NOMO-1 treated with dmso at 0.1 percent for 144 hours (cell line): ENCODE data around the gene UACA.
A peak's percentile ranks its signal among the peaks of the same experiment; 100 is the strongest.

Experiments used
- DNase-seq: peaks from one replicate; lab custom pipeline; 2025; ENCODE audit not compliant: unreplicated experiment; lab: John Stamatoyannopoulos, UW

UACA gene

DNA sequence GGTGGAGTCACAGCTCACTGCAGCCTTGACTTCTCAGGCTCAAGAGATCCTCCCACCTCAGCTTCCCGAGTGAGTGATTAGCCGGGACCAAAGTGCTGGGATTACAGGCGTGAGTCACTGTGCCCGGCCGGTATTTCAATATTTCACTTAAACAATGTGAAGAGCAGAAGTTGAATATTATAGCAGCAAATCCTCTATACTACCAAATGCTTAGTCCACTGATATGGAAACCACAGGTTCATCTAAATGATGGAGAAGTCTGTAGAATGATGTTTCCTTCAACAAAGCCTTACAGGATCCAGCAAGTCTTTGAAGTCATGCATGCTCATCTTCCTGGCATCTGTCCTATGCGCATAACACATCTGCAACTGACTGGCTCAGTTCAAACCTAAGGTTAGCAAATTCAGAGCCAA, 20.3 kb upstream of the UACA start:
- no peak for DNase-seq

DNA sequence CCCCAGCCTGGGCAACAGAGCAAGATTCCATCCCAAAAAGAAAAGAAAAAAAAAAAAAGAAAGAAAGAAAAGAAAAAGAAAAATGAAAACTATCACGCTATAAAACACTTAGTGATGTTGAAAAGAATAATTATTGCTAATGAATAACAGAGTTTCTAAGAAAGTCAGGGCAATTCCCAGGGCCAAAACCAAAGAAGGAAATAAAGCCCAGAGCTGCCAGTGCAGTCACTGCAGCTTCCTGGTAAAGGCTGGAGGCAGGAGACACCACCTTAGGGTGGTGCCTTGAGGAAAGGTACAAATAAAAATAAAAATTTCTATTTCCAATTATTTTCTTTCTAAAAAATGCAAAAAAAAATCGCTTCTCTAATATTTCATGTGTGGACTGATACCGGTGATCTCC, 19.7 kb upstream of the UACA start:
- DNase-seq = no peak

DNA sequence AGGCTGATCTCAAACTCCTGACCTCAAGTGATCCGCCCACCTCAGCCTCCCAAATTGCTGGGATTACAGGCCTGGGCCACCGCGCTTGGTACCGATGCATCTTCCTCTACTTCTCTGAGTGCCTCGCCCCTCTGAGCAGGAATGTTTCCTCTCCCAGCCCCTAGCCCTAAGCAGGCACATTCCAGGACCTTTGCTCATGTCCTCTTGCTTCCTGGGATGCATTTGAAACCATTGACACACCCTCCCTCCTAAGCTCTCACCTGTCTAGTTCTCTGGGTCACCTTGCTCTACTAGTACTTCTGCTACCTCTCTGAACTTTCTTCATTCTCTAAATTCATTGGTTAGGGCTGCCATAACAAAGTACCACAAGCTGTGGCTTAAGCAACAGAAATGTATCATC, 17.9 kb upstream of the UACA start:
- DNase-seq = no peak

DNA sequence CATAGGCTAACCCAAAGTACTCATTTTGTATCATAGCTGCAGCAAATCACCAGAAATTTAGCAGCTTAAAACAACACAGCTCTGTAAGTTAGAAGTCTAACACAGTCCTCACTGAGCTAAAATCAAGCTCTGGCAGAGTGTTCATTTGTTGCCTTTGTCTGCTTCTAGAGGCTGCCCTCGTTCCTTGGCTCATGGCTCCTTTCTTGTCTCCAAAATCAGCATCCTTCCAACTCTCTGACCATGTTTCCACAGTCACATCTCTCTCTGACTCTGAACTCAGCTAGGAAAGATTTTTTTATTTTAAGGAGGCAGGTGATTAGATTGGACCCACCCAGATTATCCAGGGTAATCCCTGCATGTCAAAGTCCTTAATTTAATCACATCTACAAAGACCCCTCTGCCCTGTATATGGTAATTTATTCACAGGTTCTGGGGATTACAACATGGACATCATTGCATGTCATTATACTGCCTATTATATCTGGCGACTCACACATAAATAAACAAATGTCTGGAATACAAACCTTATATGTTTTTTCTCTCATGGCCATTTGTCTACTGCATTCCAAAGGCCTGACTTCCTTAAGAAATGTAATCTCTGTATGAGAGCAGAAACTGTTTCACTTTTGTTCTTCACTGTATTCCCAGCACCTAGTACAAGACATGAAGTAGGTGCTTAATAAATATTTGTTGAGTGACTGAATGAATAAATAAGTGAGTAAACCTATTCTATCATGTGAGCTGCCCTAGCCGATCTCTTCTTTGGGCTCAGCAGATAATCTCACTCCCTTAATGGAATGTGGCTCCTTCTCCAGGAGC, 15.1 kb upstream of the UACA start:
- DNase-seq = no peak

DNA sequence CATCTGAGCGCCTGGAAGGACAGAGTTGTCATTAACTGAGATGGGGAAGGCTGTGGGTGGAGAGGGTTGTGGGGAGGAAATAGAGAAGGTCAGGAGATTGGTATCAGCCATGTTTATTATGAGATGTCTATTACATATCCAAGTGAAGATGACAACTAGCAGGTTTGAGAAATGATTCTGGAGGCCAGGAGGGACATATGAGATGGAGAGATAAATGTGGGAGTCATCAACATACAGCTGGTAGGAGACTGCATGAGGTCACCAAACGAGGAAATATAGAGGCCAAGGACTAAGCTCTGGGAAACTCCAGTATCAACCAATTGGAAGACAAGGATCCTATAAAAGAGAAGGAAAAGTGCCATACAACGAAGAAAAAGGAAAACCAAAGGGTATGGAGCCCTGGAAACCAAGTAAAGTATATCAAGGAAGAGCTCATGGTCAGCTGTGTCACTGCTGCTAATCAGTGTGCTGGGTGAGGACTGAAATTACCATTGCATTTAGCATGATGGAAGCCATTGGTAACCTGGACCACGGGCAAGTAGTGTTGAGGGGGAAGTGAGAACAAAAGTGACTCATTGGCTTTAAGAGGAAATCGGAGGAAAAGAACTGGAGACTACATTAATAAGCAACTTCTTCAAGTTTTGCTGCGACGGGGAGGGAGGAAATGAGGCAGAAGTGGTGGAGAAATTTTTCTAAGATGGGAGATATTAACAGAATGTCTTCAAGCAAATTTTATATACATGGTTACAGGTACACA, 14.0 kb upstream of the UACA start:
- peak; percentile 80 for DNase-seq

DNA sequence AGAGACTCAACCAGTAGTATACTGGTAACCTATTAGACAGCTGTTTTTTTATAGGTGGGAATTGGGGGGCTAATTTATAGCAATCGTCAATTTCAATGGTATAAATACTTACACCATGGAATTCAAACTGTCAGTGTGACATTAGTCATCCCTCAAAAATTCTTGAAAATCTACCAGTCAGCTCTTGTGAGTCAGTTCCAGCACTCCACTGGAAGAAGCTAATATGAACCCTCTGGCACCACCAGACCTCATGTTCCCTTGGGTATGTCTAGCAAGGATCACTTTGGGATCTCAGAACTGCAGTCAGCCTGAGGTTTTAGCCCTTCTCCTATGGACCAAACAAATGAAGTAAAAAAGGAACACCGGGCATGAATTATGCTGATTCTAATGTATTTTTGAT, 11.8 kb upstream of the UACA start:
- DNase-seq = no peak

DNA sequence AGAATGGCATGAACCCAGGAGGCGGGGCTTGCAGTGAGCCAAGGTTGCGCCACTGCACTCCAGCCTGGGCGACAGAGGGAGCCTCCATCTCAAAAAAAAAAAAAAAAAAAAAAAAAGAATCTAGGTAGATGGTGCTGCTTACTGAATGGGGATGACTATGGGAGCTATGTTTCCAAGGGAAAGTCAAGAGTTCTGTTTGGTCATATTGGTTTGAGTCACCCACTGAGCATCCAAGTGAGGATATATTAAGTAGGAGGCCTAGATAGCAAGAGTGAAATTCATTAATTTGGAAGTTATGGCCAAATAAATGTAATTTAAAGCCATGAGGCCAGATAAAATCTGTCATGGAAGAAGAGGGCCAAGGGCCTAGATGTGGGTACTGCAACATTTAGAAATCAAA, 9.0 kb upstream of the UACA start:
- no peak for DNase-seq

DNA sequence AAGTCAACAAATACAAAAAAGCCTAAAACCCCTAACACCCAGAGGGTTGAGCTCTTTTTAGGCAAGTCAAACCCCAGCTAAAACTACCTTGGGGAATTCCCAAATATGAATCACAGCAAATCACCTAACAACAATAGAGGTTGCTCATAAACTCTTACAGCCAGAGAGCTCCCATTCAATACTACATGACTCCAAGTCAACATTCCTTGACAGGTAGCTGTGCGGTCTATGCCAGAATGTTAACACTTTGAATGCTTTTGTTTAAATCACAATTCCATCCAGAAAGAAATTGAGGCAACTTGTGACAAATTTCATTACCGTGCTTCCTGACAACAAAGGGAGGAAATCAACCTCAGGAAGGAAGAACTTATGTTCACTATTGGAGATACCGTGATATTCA, 7.5 kb upstream of the UACA start:
- no peak for DNase-seq

DNA sequence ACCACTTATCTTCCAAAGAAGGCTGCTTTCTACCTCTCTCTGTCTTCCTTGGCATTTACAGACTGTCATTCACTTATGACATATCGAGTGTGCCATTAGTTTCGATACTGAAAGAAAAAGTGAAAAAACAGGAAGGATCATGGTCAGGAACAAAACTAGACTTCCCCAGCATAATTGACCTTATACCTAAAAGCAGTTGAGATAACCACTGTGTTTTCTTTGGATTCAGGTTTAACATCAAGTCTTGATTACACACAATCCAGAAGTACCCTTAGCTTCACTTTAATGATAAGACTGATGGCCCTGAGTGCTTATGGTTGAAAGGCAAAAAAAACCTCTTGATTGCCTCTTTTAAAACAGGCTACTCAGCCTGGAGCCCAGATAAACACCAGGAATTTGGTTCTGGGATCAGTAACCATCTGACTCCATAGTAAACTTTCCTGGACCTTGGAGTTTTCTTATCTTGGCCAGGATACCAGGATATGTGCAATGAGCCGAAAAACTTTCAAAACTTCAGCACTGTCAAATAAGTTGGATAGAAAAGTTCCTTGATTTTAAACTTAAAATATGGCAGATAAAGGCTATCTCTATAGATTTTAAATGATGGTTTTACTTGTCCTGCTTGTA, 5.0 kb upstream of the UACA start:
- no peak for DNase-seq

DNA sequence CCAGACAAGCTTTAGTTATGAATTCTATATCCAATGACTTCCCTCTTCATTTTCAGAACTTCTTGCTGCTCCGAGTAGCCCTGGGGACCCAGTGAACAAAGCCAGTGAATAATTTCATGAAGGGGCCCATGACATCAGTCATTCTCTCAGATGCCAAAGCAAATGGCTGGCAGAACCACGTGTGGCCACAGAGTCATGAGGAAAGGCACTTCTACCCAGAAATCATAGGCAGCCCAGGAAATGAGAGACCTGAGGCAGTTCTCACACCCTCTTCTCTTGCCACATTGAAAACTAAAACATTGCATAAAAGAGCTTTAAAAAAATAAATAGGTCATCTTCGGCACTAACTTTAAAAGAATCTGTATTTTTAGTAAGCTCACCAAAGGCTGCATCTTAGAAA, 4.3 kb upstream of the UACA start:
- DNase-seq = no peak

DNA sequence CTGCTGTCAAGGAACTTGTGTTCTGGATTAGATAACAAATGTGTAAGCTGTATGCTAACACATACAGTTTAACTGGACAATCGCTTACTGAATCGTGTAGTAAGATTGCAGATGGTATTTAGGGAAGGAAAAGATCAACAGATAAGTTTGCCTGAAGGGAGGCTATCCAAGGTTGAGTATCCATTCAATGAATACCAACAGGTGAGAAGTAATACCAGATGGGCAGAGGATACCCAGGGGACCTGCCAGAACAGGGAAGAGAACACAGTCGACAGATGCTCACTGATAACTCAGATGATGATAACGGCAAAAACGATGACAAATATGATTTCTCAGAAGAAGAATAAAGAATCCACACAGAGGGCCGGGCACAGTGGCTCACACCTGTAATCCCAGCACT, 3.2 kb upstream of the UACA start:
- no peak for DNase-seq

DNA sequence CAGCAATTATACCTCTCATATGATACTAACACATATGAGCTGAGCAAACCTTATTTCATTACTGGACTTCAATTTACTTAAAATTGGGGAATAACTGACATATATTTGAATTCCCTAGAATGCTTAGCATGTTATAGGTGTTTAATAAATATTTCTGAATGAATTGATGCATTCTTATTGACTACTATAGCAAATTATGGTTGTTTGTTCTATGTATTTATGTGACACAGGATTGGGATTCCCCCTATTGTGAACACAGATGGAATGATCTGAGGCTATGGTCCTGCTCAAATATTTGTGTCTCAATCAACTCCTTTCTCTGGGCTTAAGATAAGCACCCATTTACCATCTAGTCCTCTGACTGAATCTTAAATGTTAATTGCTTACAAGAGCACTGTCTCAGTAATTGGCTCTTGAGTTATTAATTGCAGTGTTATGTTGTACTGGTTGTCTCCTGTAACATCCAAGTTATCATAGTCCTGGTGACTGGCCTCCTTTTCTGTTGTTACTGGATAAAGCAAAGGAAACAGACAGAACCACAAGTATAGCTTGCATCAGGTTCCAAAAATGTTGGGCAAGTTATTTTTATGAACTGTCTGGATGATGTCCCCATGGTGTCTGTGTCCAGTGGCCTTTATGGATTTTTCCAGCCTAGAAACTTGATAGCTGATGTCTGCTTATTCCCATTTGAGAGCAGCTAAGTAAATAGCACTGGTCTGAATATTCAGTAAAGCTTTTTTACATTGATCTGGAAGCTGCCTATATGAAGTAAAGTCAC, 2.3 kb upstream of the UACA start:
- no peak for DNase-seq

DNA sequence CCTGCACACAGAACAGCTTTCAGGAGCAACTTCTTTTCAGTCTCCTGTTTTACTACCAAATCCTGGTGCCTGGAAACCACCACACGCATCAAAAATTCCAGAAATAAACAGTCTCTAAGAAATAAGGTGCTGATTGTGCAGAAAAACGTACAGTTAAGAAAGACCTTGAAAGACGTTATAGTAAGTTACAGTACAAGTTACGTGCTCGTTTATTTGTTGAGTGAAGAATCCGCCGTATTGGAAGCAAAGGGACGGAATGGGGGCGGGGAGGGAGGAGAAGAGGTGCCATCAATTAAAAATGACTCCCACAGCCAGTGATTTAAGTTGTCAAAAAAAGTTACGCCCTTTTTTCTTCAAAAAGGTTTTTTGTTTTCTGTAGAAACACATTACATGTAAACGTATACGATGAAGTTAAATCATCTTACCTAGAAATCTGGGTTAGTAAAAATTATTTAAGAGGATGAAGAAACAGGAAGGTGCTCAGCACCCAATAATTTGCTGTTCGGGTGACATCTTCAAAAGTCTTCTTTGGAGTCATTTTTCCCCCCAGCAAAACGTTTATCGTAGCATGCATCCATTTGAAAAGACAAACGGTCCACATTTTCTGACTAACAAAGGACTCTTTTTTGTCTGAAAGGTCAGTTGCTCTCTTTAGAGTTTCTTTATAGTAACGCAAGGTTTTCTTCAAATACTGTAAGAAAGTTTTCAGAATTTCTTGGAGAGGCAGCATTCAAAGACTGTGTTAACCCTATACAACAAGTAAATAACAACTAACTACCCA, 782 bp upstream of the UACA start:
- DNase-seq = no peak

DNA sequence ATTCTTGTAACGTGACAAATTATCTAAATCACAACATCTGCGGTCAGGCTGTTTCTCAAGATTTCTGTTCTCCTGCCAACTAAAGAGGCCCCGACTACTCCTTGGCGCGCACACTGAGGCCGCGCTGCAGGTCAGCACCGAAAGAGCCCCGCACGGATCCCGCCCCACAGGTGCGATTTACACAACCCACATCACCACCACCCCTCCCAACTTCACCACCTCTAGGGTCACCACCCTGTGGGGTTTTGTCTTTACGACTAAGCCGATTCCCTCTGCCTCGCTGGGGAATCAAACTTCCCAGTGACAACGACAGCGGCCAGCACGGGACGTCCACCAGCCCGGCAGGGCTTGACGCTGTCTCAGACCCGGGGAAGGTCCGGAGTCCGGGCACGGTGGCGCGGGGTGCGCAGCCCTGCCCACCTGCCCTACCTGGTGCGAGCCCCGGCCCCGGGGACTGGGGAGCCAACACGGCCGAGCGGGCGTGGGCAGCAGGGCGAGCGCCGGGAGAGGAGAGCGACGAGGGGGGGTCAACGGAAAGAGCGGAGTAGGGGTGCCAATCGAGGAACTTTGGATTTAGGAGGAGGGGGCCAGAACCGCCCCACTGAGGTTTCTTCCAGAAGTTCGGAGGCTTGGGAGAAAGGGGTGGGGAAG, 764 bp downstream of the UACA start:
- DNase-seq = no peak

DNA sequence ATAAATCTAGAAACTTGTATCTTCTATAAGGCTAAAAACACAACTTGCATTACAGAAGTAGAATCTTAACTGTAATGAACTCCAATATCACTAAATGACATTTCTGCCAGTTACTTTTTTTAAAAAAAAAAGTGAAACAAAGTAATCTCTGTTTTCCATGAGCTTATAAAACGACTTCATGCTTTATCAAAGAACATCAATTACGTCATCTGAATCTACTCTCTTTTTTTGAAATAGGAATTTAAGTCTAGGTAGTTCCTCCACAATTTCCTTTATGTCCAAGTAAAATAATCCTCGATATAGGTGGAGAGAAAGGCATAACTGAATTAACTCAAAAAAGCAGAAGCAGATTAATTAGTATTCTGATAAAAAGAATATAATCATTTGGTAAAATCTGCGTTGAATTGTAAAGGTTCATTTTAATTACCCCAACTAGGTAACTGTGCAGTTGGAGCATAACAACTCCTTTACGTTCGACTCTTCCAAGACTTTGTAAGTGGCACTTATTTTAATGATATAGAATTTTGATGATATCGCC, 1.4 kb downstream of the UACA start:
- no peak for DNase-seq

DNA sequence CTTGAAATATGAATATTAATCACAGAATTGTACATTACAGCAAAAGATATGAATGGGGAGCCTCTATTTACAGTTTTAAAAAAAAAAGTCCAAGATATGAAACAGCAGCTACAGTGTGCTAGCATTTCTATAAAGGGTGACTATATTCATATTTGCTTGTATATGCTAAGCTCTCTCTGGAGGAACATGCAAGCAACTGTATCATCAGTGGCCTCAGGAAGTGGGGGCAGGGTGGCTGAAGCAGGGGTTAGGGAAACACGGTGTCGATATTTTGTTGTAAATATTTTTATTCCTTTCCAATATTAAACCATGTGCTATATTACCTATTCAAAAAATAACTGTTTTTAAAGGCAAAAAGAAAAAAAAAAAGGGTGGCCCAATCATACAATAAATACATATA, 2.3 kb downstream of the UACA start:
- DNase-seq = no peak

DNA sequence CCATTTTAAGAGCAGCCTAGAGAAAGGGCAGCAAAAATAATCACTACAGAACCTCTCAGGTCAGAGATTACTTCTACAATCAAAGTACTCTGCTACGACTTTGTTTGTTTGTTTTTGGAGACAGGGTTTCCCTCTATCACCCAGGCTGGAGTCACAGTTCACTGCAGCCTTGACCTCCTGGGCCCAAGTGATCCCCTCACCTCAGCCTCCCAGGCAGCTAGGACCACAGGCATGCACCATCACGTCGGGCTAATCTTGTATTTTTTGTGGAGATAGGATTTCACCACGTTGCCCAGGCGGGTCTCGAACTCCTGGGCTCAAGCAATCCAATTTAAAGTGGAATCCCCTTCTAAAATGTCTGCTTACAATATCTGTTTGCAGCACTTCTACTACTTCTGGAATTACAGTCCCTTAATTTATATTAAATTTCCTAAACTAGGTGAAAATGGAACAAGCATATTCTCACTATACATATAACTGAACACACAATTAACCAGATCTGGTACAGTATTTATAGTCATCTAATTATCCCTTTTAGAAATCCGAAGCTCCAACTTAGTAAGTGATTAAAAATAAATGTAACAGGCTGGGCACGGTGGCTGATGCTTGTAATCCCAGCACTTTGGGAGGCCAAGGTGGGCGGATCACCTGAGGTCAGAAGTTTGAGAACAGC, 4.4 kb downstream of the UACA start:
- DNase-seq = no peak

DNA sequence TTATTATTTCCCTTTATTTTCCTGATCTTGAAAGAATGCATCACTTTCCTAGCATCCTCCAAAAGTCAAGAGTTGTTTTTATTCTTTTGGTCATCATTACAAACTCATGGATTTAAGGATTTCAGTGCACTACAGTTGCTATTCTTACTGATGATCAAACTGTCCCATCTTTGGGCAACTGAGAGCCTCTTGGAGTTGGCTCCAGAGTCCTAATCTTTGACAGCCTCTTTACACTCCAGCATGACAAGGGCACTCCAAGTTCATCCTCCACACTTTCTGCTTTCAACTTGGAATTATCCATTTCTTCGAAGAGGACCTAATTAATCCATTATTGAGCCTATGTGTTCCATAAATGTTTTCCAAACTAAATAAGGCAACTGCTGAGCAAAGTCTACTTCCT, 5.7 kb downstream of the UACA start:
- no peak for DNase-seq

DNA sequence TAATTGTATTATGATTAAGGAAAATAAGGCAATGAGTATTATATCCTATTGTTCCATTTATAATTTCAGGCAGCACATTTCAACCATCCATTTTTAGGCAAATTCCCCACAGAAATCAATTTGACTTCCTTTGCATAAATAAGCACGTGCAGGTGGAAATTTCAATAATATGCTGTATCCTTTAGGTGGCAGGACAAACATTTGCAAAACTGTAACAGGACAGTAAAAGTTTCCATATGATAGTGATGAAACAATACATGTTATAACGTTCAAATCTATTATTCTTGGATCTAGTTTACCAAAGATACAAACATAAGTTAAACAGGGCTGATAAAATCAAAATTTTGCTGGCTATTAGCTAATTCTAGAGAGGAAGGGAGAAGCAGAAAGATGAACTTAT, 8.5 kb downstream of the UACA start:
- no peak for DNase-seq
